Spleen (tissue), 7 donors: ENCODE measurements around the gene PRAMEF14.
"Not testable (repeated sequence)": the region's sequence is repeated elsewhere in the genome, so short reads cannot be mapped to it uniquely, and the experiment has no call there.

Source experiments
- CTCF ChIP-seq, 11 experiments: fragments of 200-600 bp in 7 of 11; fragments of 450-650 bp in 4 of 11; sonication (generic) in 4 of 11; IDR thresholded peaks in 8 of 11; conservative IDR thresholded peaks in 3 of 11; 1 replicate in 7 of 11; 2 replicates in 4 of 11; pipeline versions ENCODE4 v1.4.0 to v1.8.0; 2016 to 2021; ENCODE audit warnings: antibody characterized with exemption in 11 of 11, inconsistent platforms in 4 of 11, mild to moderate bottlenecking in 1 of 11
- POLR2A ChIP-seq, 3 donors: fragments of 450-650 bp; IDR thresholded peaks; one replicate each; pipeline ENCODE4 v1.5.1; 2017; ENCODE audit warnings: antibody characterized with exemption in 3 of 3, mild to moderate bottlenecking in 1 of 3
- POLR2AphosphoS5 ChIP-seq, 3 donors: sonication (generic); formaldehyde crosslinking; IDR thresholded peaks; one replicate each; pipeline ENCODE4 v1.5.1; 2017; ENCODE audit warnings: antibody characterized with exemption in 3 of 3
- donor health status: DM: no; HTN: no; CAD: no; lungs with moderate emphysema.
- donor health status: DM: no; HTN: no; CAD: no.
- donor health status: DM: no; HTN: no; CAD: no.

- TF ChIP-seq CTCF (IDR thresholded peaks at IDR 0.05 in 8 of 11, conservative IDR thresholded peaks at IDR 0.05 in 3 of 11); POLR2A (IDR thresholded peaks at IDR 0.05); POLR2AphosphoS5 (IDR thresholded peaks at IDR 0.05): not testable (repeated sequence)
Measured at GRCh38 chr1:13362364-13362763, 15.4 kb upstream of the PRAMEF14 start.
